ENCODE results near the gene ZSCAN21.

ZSCAN21 gene

DNA sequence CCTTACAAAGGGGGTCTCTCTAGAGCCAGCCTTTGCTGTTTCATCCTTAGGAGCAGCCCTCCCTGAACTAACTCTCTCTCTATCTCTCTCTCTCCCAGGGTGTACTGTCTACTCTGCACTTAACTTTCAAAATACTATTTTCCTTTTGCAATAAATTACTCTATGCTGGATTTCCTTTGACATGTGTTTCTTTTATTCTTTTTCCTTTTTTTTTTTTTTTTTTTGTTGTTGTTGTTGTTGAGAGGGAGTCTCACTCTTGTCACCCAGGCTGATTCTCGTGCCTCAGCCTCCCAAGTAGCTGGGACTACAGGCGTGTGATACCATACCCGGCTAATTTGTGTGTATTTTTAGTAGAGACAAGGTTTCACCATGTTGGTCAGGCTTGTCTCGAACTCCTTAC lies 33.4 kb downstream of the ZSCAN21 start:
- TF ChIP-seq, protein P1, sequence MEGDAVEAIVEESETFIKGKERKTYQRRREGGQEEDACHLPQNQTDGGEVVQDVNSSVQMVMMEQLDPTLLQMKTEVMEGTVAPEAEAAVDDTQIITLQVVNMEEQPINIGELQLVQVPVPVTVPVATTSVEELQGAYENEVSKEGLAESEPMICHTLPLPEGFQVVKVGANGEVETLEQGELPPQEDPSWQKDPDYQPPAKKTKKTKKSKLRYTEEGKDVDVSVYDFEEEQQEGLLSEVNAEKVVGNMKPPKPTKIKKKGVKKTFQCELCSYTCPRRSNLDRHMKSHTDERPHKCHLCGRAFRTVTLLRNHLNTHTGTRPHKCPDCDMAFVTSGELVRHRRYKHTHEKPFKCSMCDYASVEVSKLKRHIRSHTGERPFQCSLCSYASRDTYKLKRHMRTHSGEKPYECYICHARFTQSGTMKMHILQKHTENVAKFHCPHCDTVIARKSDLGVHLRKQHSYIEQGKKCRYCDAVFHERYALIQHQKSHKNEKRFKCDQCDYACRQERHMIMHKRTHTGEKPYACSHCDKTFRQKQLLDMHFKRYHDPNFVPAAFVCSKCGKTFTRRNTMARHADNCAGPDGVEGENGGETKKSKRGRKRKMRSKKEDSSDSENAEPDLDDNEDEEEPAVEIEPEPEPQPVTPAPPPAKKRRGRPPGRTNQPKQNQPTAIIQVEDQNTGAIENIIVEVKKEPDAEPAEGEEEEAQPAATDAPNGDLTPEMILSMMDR (IDR thresholded peaks at IDR 0.05; ENCODE audit: insufficient read depth, low read depth, low read length, missing control alignments): no peak
- H3K4me3 ChIP-seq (ENCODE audit: low read length): no peak overlapping the region
- DNase-seq (ENCODE audit: low read depth): no peak

DNA sequence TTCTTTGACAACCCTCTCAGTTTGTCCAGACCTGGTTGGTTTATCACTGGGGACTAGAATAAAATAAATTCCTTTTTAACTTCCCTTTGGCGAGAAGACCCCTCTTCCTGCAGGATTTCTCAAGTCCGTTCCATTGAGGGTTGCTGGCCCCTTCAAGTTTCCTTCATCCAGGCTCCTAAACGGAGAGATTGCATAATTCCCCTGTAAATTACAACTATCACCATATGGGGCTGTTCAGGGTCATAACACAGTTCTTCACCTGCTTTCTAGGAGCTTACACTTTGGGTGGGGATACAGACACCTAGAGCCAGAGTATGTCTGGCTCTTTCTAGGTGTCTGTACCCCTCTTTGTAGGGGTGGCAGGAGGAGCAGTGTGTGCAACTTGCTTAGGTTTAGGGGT lies 35.9 kb downstream of the ZSCAN21 start:
- no peak for DNase-seq (ENCODE audit: low read depth)
- H3K4me3 ChIP-seq (ENCODE audit: low read length): no peak overlapping the region
- TF ChIP-seq, protein P1 (IDR thresholded peaks at IDR 0.05; ENCODE audit: insufficient read depth, low read depth, low read length, missing control alignments): no peak

DNA sequence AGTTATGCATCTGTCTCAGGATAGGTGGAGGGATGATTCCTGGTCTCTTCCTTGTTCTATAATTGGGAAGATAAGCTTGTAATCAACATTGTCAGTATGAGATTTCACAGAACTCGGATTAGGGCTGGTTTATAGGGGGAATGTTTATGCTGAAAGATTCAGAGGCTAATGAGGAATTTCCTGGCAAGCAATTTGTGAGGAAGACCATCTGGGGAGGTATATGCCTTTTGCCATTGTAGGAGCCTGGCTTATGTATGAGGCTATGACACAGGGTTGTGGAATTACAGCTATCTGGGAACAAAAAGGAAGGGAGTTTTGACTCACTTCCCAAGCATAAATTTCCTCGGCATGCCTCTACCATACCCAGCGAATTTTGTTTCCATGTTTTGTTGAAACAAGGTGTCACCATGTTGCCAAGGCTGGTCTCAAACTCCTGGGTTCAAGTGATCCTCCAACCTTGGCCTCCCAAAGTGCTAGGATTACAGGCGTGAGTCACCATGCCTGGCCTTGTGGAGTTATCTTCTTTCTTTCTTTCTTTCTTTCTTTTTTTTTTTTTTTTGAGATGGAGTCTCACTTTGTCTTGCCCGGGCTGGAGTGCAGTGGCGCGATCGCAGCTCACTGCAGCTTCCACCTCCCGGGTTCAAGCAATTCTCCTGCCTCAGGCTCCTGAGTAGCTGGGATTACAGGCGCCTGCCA lies 37.6 kb downstream of the ZSCAN21 start:
- no peak overlapping the region for H3K4me3 ChIP-seq (ENCODE audit: low read length)
- TF ChIP-seq, protein P1 (IDR thresholded peaks at IDR 0.05; ENCODE audit: insufficient read depth, low read depth, low read length, missing control alignments): no peak
- DNase-seq (ENCODE audit: low read depth): peak; percentile 86

DNA sequence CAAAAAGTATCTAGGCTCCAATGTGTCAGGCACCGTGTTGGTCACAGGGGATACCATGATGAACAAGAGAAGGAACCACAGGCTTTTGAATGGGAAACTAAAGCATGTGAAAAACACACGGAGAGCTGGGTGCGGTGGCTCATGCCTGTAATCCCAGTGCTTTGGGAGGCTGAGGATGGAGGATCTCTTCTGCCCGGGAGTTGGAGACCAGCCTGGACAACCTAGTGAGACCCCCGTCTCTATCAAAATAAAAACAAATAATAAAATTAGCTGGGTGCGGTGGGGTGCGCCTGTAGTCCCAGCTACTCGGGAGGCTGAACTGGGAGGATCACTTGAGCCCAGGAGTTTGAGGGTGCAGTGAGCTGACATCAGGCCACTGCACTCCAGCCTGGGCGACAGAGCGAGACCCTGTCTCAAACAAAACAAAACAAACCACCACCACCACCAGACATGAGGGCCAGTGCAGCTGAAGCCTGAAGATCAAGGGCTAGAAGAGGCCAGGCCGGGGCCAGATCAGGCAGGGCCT lies 38.6 kb downstream of the ZSCAN21 start:
- DNase-seq (ENCODE audit: low read depth): no peak
- TF ChIP-seq, protein P1 (IDR thresholded peaks at IDR 0.05; ENCODE audit: insufficient read depth, low read depth, low read length, missing control alignments): no peak
- H3K4me3 ChIP-seq (ENCODE audit: low read length): peak overlapping the region; percentile 93

DNA sequence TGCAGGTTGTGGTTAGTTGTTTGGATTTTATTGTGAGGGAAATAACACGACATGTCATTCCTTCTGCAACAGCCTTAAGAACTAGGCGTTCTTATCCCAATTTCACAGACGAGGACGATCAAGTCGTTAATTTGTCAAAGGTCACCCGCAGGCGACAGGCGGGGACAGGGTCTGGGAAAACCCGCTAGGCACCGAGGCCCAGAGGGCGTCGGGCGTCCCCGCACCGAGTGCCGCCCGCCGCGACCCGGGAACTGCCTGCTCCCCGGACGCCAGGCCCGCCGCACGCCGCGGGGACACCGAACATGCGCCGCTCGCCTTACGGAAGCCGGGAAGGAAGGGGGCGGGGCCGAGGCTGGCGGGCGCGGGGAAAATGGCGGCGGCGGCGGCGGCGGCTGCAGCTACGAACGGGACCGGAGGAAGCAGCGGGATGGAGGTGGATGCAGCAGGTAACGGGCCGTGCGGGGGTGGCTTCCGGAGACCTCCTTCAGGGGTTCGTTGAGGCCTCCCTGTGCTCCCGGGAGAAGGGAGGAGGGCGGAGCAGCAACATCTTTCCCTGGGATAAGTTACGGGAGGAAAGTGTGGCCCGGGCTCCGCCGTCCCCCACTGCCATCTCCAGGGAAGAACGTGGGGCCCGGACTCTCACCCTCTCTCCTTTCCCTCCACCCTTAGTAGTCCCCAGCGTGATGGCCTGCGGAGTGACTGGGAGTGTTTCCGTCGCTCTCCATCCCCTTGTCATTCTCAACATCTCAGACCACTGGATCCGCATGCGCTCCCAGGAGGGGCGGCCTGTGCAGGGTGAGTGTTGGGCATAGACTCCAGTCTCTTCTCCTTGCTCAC lies 39.3 kb downstream of the ZSCAN21 start, which contains the start of gene COPS6:
Gene COPS6 (plus strand): TSS at position 349 of the 837 bp plus-strand sequence. CDS start 22 bp downstream, at position 371.
- H3K4me3 ChIP-seq (ENCODE audit: low read length): peak within 1 kb of the TSS; percentile 93
- DNase-seq (ENCODE audit: low read depth): peak; percentile 82
- TF ChIP-seq, protein P1 (IDR thresholded peaks at IDR 0.05; ENCODE audit: insufficient read depth, low read depth, low read length, missing control alignments): no peak

DNA sequence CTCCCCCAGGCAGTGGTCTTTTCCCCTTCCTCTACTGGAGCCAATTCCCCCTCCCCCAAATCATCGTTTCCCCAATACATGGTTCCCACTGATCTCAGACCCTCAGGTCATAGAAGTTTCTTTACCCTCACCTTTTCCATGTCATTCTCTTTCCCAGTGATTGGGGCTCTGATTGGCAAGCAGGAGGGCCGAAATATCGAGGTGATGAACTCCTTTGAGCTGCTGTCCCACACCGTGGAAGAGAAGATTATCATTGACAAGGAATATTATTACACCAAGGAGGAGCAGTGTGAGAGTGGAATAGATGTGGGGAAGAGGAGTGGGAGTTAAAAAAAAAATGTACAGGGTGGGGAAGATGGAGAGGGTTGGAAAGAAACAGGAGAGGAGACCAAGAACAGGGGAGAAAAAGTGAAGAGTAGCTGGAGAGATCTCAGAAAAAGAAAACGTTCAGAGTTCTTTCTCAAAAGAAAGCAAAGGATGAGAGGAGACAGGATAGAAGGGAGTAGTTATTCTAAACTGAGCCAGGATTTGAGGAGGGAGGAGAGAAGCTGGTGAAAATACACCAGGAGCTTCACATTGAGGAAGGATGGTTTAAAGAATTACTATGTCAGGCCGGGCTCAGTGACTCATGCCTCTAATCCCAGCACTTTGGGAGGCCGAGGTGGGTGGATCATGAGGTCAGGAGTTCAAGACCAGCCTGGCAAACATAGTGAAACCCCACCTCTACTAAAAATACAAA lies 40.1 kb downstream of the ZSCAN21 start:
- H3K4me3 ChIP-seq (ENCODE audit: low read length): peak overlapping the region; percentile 93
- TF ChIP-seq, protein P1 (IDR thresholded peaks at IDR 0.05; ENCODE audit: insufficient read depth, low read depth, low read length, missing control alignments): no peak
- DNase-seq (ENCODE audit: low read depth): peak; percentile 15
